GM13976 (cell line): ENCODE data around the gene SPDYE17.
"Not testable (repeated sequence)": the region's sequence is repeated elsewhere in the genome, so short reads cannot be mapped to it uniquely, and the experiment has no call there.

ENCODE experiments used
- DNase-seq: peaks from one replicate; pipeline ENCODE4 v3.0.0; 2012; ENCODE audit warnings: low spot score
- in situ Hi-C: fragments of 300-500 bp; cut with MboI; formaldehyde crosslinking; loops from one replicate; pipeline ENCODE4 v1.12.0; 2022; ENCODE audit warnings: low sequenced_read_pairs, mixed read lengths, inconsistent platforms; ENCODE audit not compliant: unreplicated experiment

Gene SPDYE17

GRCh38 chr7:77032261-77032660 lies at the start of gene SPDYE17:
Gene SPDYE17 (minus strand): TSS chr7:77032361. CDS start chr7:77030570, 1,791 bp downstream.
- DNase-seq, in situ Hi-C loops: not testable (repeated sequence)

GRCh38 chr7:77080236-77080635 lies 48.1 kb upstream of the SPDYE17 start:
- in situ Hi-C loops, DNase-seq: not testable (repeated sequence)

GRCh38 chr7:77079624-77080023 lies 47.5 kb upstream of the SPDYE17 start:
- in situ Hi-C loops, DNase-seq: not testable (repeated sequence)

DNA sequence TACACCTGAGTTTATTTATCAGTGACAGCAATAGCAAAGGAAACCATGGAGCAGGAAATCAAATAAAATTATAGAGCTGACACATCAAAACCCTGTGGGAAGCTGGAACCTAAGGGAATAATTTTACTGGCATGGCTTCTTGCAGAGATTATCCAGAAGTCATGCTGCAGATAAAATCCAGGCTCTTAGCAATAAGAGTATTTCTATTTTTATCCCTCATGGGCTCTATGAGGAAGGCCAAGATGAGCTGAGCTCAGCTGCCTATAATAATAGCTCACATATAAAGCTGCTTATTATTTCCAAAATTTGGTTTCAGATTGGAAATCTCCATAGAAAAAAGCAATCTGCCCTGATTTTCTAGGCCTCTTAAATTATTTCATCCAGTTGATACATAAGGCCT lies 47.0 kb upstream of the SPDYE17 start:
- in situ Hi-C loops, DNase-seq: not testable (repeated sequence)

- in situ Hi-C loops, DNase-seq: not testable (repeated sequence)
These were observed 44.9 kb upstream of the SPDYE17 start for GRCh38 chr7:77077060-77077459.

DNA sequence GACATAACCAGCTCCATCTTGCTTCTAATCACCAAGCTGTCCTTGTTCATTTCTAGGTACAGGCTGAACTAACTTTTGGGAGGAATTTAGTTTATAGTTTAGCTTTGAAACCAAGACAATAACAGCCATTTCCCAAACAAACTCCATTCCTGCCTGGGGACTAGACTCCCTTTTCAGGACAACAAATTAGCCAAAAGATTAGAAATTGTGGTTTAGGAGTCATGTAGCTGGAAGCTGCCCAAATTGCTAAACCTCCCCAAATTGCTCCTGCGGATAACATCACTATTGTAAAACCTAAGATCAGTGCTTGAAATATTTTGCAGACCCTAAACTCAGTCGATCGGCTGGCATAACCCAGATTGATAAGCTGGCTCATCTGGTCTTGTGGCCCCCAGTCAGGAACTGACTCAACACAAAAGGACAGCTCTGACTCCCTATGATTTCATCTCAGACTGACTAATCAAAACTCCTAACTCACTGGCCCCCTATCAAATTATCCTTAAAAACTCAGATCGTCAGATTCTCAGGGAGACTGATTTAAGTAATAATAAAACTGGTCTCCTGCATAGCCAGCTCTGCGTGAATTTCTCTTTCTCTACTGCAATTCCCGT lies 42.7 kb upstream of the SPDYE17 start:
- in situ Hi-C loops, DNase-seq: not testable (repeated sequence)

DNA sequence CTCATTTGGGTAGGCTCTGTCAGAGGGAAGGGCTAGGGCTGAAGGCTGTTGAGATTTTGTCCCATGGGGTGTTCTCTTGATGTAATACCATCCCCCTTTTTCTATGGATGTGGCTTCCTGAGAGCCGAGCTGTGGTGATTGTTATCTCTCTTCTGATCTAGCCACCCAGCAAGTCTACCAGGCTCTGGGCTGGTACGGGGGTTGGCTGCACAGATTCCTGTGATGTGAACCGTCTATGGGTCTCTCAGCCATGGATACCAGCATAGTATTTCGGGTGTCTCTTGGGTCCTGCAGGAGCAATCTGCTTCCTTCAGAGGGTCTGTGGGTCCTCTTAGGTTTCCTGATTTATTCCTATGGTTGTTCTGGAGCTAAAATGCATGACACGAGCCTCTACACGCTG lies 38.9 kb upstream of the SPDYE17 start:
- DNase-seq, in situ Hi-C loops: not testable (repeated sequence)

DNA sequence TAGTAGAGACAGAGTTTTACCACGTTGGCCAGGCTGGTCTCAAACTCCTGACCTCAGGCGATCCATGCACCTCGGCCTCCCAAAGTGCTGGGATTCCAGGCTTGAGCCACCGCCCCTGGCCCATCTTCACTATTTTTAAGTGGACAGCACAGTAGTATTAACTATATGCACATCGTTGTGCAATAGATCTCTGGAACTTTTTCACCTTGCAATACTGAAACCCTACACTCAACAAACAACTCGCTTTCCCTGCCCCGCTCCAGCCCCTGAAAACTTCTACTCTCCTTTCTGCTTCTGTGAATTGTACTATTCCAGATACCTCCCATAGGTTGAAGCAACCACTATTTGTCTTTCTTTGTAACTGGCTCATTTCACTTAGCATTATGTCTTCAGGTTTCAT lies 33.7 kb upstream of the SPDYE17 start:
- DNase-seq, in situ Hi-C loops: not testable (repeated sequence)

- in situ Hi-C loops, DNase-seq: not testable (repeated sequence)
These were observed 31.6 kb upstream of the SPDYE17 start for GRCh38 chr7:77063732-77064131.

DNA sequence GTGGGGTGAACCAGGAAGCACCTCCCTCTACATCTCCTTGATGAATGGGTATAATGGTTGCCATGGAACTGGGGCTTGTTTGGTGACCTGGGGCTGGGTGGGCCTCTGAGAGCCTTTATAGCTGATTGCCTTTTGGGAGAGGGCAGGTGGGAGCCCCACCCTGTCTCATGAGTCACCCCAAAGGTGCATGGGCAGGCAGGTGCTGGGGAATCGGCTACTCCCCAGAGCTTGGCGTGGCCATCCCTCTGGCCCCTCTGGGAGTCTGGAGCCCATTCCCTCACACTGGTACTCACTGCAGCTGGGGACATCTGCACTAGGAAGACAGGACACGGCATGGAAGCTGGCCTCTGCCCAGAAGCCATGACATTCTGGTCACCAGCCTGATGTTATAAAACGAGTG lies 30.4 kb upstream of the SPDYE17 start, which contains the start of gene SPDYE18:
TSS of gene SPDYE18 (minus strand) at position 2 of the 400 bp plus-strand sequence. CDS start 2,046 bp downstream, outside the sequence.
- in situ Hi-C loops, DNase-seq: not testable (repeated sequence)

DNA sequence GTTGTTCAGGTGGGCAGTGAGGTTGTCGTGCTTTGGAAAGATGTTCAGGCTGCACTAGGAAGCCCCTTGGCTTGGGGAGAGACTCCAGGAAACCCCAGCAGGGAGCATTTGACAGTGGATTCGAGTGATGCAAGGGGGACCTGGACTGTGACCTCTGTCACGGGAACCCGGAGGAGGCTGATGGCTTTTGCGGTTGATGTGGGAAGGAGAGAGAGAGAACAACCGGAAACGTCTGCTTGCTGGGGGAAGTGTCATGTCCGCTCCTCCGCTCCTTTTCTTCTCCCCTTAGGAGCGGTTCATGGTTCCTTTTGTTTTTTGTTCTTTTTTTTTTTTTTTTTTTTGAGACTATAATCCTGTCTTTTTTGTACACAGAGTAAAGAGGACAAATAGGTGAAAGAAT lies 5.8 kb downstream of the SPDYE17 start:
- in situ Hi-C loops, result not testable (repeated sequence)

DNA sequence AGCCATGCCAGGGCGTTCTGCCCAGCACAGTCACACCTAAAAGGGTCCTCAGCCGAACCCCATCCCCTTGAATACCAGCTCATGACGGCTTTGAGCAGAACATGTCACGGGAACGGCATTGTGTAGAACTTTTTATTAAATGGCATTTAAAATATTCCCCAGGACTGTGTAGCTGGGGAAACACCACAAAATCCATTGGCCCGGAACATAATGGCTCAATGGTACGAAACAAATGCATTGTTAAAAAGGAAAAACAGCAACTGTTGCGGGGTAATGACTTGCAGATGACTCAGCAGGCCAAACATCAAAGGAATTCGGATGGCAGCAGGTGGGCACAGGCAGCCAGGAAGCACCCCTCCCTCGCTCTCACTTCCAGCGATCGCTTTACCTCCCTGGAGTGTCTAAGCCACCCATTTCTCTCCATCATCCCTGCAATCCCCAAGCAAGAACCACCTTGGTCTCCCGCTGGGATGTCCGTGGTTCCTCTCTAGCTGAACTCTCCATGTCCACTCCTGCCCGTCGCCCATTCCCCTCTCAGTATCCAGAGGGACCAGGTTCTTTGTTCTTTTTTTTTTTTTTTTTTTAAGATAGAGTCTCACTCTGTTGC lies 22.0 kb downstream of the SPDYE17 start:
- DNase-seq, in situ Hi-C loops: not testable (repeated sequence)

More for the DNA sequence above, 5.8 kb downstream of the SPDYE17 start:
- not testable (repeated sequence) for DNase-seq

- in situ Hi-C loops, DNase-seq: not testable (repeated sequence)
These were observed 24.2 kb downstream of the SPDYE17 start for GRCh38 chr7:77008000-77008399.

- DNase-seq, in situ Hi-C loops: not testable (repeated sequence)
These were observed 25.7 kb downstream of the SPDYE17 start for GRCh38 chr7:77006127-77007110.

DNA sequence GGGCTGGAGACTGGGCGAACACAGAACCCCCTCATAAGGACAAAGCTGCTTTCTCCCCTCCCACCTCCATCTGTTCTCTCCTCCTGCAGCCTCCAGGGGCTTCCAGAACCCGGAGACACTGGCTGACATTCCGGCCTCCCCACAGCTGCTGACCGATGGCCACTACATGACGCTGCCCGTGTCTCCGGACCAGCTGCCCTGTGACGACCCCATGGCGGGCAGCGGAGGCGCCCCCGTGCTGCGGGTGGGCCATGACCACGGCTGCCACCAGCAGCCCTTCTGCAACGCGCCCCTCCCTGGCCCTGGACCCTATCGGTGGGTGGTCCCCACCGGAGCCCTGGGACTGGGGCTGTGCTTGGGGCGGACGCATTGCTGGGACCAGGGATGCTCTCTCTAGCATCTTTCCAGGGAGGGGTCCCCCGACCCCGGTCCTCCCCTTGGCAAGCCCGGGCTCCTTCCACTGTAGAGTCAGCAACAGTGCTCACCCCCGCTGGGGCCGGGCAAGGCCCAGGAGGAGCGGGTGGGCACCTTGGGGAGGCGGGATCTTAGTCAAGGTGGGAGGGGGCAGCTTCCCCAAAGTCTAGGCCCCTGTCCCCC lies 26.6 kb downstream of the SPDYE17 start:
- in situ Hi-C loops, DNase-seq: not testable (repeated sequence)

DNA sequence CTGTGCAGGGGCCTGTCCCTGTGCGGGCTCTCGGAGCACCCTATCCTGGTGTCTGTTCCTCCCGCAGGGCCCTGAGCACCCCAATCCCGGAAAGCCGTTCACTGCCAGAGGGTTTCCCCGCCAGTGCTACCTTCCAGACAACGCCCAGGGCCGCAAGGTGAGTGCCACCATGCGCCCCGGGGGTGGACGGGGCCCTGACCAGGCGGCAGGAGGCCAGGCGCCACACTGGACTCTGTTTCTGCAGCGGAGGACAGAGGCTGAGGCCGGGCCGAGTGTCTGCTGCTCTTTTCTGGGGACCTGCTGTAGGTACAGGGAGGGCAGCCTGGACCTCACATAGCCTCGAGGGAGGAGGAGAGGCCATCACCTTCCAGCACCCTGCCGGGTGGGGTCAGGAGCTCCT lies 28.0 kb downstream of the SPDYE17 start:
- DNase-seq, in situ Hi-C loops: not testable (repeated sequence)

DNA sequence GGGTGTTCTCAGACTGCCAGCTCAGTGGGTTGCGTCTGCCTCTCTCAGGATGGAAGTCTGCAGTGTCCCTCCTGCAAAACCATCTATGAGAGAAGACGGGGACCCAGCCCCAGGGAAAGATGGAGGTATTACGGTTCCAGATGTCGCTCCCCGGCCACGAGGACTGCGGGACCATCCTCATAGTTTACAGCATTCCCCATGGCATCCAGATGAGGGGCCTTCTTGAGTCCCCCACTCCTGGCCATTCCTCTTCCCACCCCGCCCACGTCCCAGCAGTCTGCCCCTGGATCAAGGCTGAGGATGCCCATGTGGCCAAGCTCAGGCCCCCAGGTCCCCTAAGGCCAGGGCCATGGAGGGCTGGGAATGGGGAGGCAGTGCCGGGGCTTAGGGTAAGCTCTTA lies 28.9 kb downstream of the SPDYE17 start:
- in situ Hi-C loops, result not testable (repeated sequence)
- DNase-seq, result peak; percentile 10

- DNase-seq, in situ Hi-C loops: not testable (repeated sequence)
These were observed 29.4 kb downstream of the SPDYE17 start for GRCh38 chr7:77002678-77003233.
